Sigmoid colon (tissue), 7 donors: ENCODE results near the gene S100A4. TPM values are rescaled to one million over a fixed set of nuclear protein-coding genes. Genes with fewer than 3 reads are reported as not detected.
"Not testable (repeated sequence)": the region's sequence is repeated elsewhere in the genome, so short reads cannot be mapped to it uniquely, and the experiment has no call there.

Experiments used
- DNase-seq: peaks from one replicate; pipeline ENCODE4 v3.0.0-alpha.2; 2019
- H3K27ac ChIP-seq, 4 donors: fragments of 200-600 bp; sonication (generic); one replicate each; pipeline ENCODE4 v1.5.1; 2016 to 2019; ENCODE audit warnings: mild to moderate bottlenecking in 1 of 4
- H3K27me3 ChIP-seq, 3 donors: fragments of 200-600 bp; sonication (generic); one replicate each; pipeline ENCODE4 v1.5.1; 2019; ENCODE audit warnings: mild to moderate bottlenecking in 1 of 3
- H3K36me3 ChIP-seq, 4 donors: fragments of 200-600 bp; sonication (generic); one replicate each; pipeline ENCODE4 v1.5.1; 2016 to 2019
- H3K4me1 ChIP-seq, 4 donors: fragments of 200-600 bp; sonication (generic); one replicate each; pipeline ENCODE4 v1.5.1; 2017 to 2019
- H3K4me3 ChIP-seq, 4 donors: fragments of 200-600 bp; sonication (generic); one replicate each; pipeline ENCODE4 v1.5.1; 2017 to 2019; ENCODE audit warnings: mild to moderate bottlenecking in 2 of 4, moderate library complexity in 1 of 4
- H3K9me3 ChIP-seq, 4 donors: fragments of 200-600 bp in 3 of 4; sonication (generic) in 3 of 4; one replicate each; pipeline versions ENCODE4 v1.5.1 to v1.6.1; 2013 to 2019
- EP300 ChIP-seq, 4 donors: sonication (generic); formaldehyde crosslinking; IDR thresholded peaks; one replicate each; pipeline ENCODE4 v1.6.1; 2017; ENCODE audit warnings: antibody characterized with exemption in 4 of 4
- POLR2A ChIP-seq, 2 donors: fragments of 450-650 bp; IDR thresholded peaks; one replicate each; pipeline ENCODE4 v1.6.1; 2016; ENCODE audit warnings: antibody characterized with exemption in 2 of 2, mild to moderate bottlenecking in 2 of 2, moderate library complexity in 2 of 2
- POLR2AphosphoS5 ChIP-seq, 4 donors: sonication (generic); formaldehyde crosslinking; IDR thresholded peaks; one replicate each; pipeline ENCODE4 v1.6.1; 2017; ENCODE audit warnings: antibody characterized with exemption in 4 of 4
- WGBS, 2 donors: extraction: QIAGEN DNeasy Blood & Tissue Kit; methylation state at CpG; one replicate each; pipeline ENCODE4 v1.1.7; 2013; 5-methylcytosine and 5-hydroxymethylcytosine counted together
- intact Hi-C: fragments of 100-400 bp; cut with DNase I; formaldehyde crosslinking; loops from one replicate; pipeline ENCODE4 v1.15.1; 2023
- polyA plus RNA-seq, 3 donors: library from polyadenylated mRNA; stranded (reverse); fragments of 200-250 nt; gene quantifications; one replicate each; pipeline ENCODE4 v1.2.3, GENCODE V29; 2013
- total RNA-seq, 4 donors: library from RNA; depleted of rRNA; stranded (reverse); fragments of >200 nt; gene quantifications; one replicate each; pipeline ENCODE4 v1.1.0, GENCODE V29; 2016
- TF ChIP-seq, protein P1 (sequence below), 4 experiments: fragments of 450-650 bp in 3 of 4; fragments of 200-600 bp in 1 of 4; IDR thresholded peaks; one replicate each; pipeline ENCODE4 v1.5.1; 2016 to 2019; ENCODE audit warnings: antibody characterized with exemption in 4 of 4, mild to moderate bottlenecking in 3 of 4, moderate library complexity in 2 of 4
- donor health status: healthy with polysubstance abuse.
- donor health status: Bipolar disorder and iron deficiency.
- donor health status: healthy.

S100A4 gene
- total and polyA plus RNA-seq, 7 donors = 189 to 499 (median 336) TPM

DNA sequence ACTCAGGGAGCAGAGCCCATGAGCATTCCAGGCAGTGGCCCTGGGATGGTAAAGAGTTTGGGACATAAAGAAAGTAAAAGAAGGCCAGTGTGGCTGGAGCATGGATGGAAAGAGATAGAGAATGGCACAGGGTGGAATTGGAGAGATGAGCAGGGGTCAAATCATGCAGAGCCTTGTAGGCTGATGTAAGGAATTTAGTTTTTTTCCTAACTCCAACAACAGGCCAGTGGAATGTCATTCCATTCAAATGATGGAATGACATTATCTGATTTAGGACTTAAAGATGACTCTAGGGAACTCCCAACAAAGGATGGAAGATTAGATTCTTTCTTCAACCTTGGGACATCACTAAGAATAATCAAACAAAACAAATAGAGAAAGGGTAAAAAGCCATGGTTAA, 32.9 kb upstream of the S100A4 start:
- no peak for TF ChIP-seq EP300 (IDR thresholded peaks at IDR 0.05)
- TF ChIP-seq, protein P1, sequence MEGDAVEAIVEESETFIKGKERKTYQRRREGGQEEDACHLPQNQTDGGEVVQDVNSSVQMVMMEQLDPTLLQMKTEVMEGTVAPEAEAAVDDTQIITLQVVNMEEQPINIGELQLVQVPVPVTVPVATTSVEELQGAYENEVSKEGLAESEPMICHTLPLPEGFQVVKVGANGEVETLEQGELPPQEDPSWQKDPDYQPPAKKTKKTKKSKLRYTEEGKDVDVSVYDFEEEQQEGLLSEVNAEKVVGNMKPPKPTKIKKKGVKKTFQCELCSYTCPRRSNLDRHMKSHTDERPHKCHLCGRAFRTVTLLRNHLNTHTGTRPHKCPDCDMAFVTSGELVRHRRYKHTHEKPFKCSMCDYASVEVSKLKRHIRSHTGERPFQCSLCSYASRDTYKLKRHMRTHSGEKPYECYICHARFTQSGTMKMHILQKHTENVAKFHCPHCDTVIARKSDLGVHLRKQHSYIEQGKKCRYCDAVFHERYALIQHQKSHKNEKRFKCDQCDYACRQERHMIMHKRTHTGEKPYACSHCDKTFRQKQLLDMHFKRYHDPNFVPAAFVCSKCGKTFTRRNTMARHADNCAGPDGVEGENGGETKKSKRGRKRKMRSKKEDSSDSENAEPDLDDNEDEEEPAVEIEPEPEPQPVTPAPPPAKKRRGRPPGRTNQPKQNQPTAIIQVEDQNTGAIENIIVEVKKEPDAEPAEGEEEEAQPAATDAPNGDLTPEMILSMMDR (IDR thresholded peaks at IDR 0.05) = no peak
- TF ChIP-seq POLR2AphosphoS5 (IDR thresholded peaks at IDR 0.05) = no peak
- TF ChIP-seq POLR2A (IDR thresholded peaks at IDR 0.05) = no peak
- H3K27ac ChIP-seq = no peak overlapping the region
- H3K4me1 ChIP-seq = no peaks in the 10 kb centered on the region
- DNase-seq = no peak
- H3K27me3 ChIP-seq = no peaks in the 10 kb centered on the region
- H3K9me3 ChIP-seq = no peaks in the 10 kb centered on the region
- H3K4me3 ChIP-seq = no peak overlapping the region
- no peaks in the 10 kb centered on the region for H3K36me3 ChIP-seq
- intact Hi-C loops = no loop called here

DNA sequence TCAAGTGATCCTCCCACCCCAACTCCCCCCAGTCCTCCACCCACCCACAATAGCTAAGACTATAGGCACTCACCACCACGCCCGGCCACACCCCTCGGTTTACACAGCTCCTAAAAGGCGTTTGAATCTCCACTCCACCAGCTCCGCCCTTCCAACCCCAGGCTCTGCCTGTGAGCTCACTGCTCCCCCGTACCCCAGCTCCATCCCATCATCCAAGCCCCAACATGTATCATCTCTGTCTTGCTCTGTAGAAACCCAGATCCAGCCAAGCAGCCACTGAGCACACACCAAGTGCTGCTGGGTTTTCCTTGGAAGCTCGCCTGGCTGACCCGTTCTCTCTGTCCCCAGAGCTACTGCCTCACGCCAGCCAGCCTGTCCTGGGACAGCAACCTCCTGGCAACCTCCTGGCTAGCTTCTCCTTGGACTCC, 32.0 kb upstream of the S100A4 start:
- no peak overlapping the region for H3K27ac ChIP-seq
- no peaks in the 10 kb centered on the region for H3K27me3 ChIP-seq
- no peaks in the 10 kb centered on the region for H3K36me3 ChIP-seq
- intact Hi-C loops = no loop called here
- 14 to 57% methylated on average over 9 of the region's 9 CpGs for WGBS, 2 donors
- H3K4me3 ChIP-seq = no peak overlapping the region
- no peaks in the 10 kb centered on the region for H3K9me3 ChIP-seq
- peaks cover 0 to 8% (median 3%) of the 10 kb centered on the region in 4 donors for H3K4me1 ChIP-seq
- no peak for DNase-seq
- TF ChIP-seq, protein P1 (IDR thresholded peaks at IDR 0.05) = no peak
- TF ChIP-seq POLR2AphosphoS5 (IDR thresholded peaks at IDR 0.05) (no peak), POLR2A (IDR thresholded peaks at IDR 0.05) (no peak), EP300 (IDR thresholded peaks at IDR 0.05) (no peak)

DNA sequence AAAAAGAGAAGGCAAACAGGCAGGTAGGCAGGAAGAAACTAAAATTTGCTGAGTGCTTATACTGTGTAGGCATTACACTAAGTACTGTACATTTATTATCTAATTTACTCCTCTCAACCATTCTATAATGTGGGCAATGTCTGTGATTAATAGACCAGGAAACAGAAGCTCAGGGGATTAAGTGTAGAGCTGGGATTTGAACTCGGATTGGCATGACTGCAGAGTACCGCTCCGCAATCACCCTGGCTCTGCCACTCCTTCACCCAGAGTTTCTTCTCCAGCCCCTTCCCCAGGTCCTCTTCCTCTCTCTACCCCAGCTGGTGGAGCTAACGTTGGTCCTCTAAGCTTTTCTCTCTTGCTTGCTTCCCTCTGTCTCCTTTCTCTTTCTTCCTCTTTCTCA, 31.5 kb upstream of the S100A4 start:
- 43 to 52% methylated on average over 4 of the region's 4 CpGs for WGBS, 2 donors
- Histone ChIP-seq H3K9me3 (no peaks in the 10 kb centered on the region), H3K4me1 (peaks cover 0 to 13% (median 8%) of the 10 kb centered on the region in 4 donors), H3K27ac (no peak overlapping the region), H3K36me3 (no peaks in the 10 kb centered on the region), H3K4me3 (no peak overlapping the region), H3K27me3 (no peaks in the 10 kb centered on the region)
- no peak for DNase-seq
- TF ChIP-seq EP300 (IDR thresholded peaks at IDR 0.05) = no peak
- TF ChIP-seq, protein P1 (IDR thresholded peaks at IDR 0.05) = no peak
- intact Hi-C loops = no loop called here

GRCh38 chr1:153575497-153575896, 29.9 kb upstream of the S100A4 start:
- WGBS, 2 donors = 87 to 90% methylated on average over 10 of the region's 10 CpGs
- DNase-seq = not testable (repeated sequence)

GRCh38 chr1:153575081-153575491, 29.5 kb upstream of the S100A4 start:
- H3K4me1 ChIP-seq = peaks cover 0 to 14% (median 10%) of the 10 kb centered on the region in 4 donors
- H3K36me3 ChIP-seq, H3K4me3 ChIP-seq, DNase-seq, intact Hi-C loops, H3K27ac ChIP-seq, H3K27me3 ChIP-seq, H3K9me3 ChIP-seq: not testable (repeated sequence)
- 91 to 97% methylated on average over 35 of the region's 35 CpGs for WGBS, 2 donors

More at GRCh38 chr1:153575497-153575896, 29.9 kb upstream of the S100A4 start:
- H3K27ac ChIP-seq, H3K27me3 ChIP-seq, H3K9me3 ChIP-seq, intact Hi-C loops, H3K36me3 ChIP-seq, H3K4me3 ChIP-seq: not testable (repeated sequence)
- peaks cover 0 to 14% (median 10%) of the 10 kb centered on the region in 4 donors for H3K4me1 ChIP-seq

DNA sequence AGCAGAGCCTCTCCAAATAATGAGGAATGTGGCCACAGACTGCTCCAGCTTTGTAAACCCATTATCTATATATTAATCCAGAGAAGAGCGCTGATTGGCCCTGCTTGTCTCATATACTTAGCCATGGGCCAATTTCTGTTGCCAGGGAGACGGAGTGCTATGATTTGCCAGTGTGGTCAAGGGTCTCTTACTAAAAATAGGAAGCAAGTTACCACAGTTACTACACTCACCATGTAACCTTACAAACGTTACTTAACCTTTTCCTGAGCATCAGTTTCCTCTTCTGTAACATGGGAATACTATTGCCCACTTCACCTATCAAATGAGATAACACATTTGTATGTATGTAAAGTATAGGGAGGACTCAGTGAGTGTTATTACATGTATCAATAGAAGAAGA, 27.7 kb upstream of the S100A4 start:
- peak overlapping the region; percentile 57 to 68 (median 62) for H3K27ac ChIP-seq
- H3K36me3 ChIP-seq = no peaks in the 10 kb centered on the region
- WGBS, 2 donors = 68 to 73% methylated on average over 3 of the region's 3 CpGs
- no peak for TF ChIP-seq POLR2A (IDR thresholded peaks at IDR 0.05)
- no peak for TF ChIP-seq POLR2AphosphoS5 (IDR thresholded peaks at IDR 0.05)
- H3K9me3 ChIP-seq = no peaks in the 10 kb centered on the region
- intact Hi-C loops = loop anchor here (2.0 to 5.0 kb wide), 4 partner anchors 43 to 175 kb away; partner anchors contain the start of genes INTS3, S100A14 and SNAPIN
- H3K27me3 ChIP-seq = no peaks in the 10 kb centered on the region
- no peak for DNase-seq
- no peak overlapping the region for H3K4me3 ChIP-seq
- peaks cover 0 to 21% (median 14%) of the 10 kb centered on the region in 4 donors for H3K4me1 ChIP-seq
